ENCODE measurements around the gene PPP1R15B. TPM values are rescaled to one million over a fixed set of nuclear protein-coding genes. Genes with fewer than 3 reads are reported as not detected.
"Not testable (repeated sequence)": the region's sequence is repeated elsewhere in the genome, so short reads cannot be mapped to it uniquely, and the experiment has no call there.

PPP1R15B gene
- total RNA-seq, 1 experiment from 2014 or later = 53.5 TPM

DNA sequence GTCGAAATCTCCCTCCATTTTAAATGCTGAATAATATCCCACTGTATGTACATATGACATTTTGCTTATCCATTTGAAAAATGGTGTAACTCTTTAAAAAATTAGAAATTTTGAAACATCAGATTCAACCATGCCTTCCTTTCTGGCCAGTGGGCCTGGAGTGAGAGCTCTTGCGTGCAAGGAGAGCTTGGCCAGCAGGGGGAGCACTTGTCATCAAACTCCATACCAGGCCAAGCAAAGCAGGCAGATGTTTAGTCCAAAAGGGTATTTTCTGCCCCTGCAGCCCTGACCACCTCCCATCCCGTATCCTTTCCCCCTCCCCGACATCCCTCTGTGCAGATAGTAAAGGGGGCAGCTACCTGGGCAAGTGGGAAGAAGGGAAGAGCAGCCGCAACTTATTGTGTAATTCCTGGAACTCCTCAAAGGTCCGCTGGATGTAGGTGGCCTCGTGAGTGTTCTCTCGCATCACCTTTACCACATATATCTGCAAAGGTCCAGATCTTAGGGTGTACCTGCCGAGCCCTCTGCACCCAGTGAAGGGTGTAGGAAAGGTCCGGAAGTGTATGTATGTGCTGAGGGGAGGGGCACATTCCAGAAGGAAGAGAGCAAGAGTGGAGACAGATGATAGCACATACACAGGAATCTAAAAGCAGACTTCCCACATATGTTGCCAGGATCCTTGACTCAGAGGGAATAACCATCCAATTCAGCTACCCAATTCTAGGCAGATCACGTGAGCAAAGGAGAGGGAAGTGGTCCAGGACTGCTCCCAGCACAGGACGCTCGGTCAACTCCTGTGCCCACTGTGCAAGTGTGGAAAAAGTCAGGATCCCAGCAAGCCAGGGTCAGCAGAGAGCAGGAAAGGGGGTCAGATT is 19.9 kb upstream of the PPP1R15B start:
- Histone ChIP-seq H3K9ac (ENCODE audit: low read length) (no peak overlapping the region), H3K4me1 (ENCODE audit: low read length) (no peaks in the 10 kb centered on the region), H3K9me2 (replicated peaks; ENCODE audit: insufficient read depth, low read length) (no peaks in the 10 kb centered on the region), H2AFZ (ENCODE audit: low read length) (no peak overlapping the region), H3K36me3 (ENCODE audit: insufficient read depth, low read length) (no peaks in the 10 kb centered on the region), H3K79me2 (ENCODE audit: low read length) (no peaks in the 10 kb centered on the region), H3K27ac (ENCODE audit: low read length) (no peak overlapping the region), H3K27me3 (ENCODE audit: low read length) (no peaks in the 10 kb centered on the region), H3K4me3 (ENCODE audit: low read length) (no peak overlapping the region), H4K20me1 (ENCODE audit: insufficient read depth, low read depth, low read length) (no peaks in the 10 kb centered on the region), H3K4me2 (ENCODE audit: low read depth, low read length, poor library complexity, severe bottlenecking) (no peak overlapping the region), H3K9me3 (ENCODE audit: low read length) (no peaks in the 10 kb centered on the region)
- DNase-seq = peak; percentile 87

DNA sequence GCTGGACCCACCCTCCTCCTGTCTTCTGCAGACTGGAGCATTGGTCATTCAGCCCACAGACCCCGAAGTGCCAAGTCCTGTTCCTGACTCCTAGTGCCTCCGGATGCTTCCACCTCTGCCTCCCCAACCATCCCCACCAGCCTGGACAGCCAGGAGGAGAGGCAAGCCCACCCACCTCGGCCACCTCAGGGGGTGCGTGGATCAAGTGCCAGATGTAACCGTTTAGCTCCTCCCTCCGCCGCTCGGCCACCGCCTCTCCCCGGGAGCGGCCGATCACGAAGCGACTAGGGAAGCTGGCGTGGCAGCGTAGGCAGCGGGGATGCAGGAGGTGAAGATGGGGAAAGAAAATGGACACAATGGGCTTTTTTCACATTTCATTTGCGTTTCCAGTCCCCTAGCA is 18.1 kb upstream of the PPP1R15B start:
- Histone ChIP-seq H3K27me3 (ENCODE audit: low read length) (no peaks in the 10 kb centered on the region), H3K4me2 (ENCODE audit: low read depth, low read length, poor library complexity, severe bottlenecking) (no peak overlapping the region), H3K79me2 (ENCODE audit: low read length) (no peaks in the 10 kb centered on the region), H3K36me3 (ENCODE audit: insufficient read depth, low read length) (no peaks in the 10 kb centered on the region), H2AFZ (ENCODE audit: low read length) (no peak overlapping the region), H3K9me2 (replicated peaks; ENCODE audit: insufficient read depth, low read length) (no peaks in the 10 kb centered on the region), H3K27ac (ENCODE audit: low read length) (no peak overlapping the region), H3K4me3 (ENCODE audit: low read length) (no peak overlapping the region), H4K20me1 (ENCODE audit: insufficient read depth, low read depth, low read length) (no peaks in the 10 kb centered on the region), H3K9ac (ENCODE audit: low read length) (no peak overlapping the region), H3K4me1 (ENCODE audit: low read length) (no peaks in the 10 kb centered on the region), H3K9me3 (ENCODE audit: low read length) (no peaks in the 10 kb centered on the region)
- DNase-seq = no peak

DNA sequence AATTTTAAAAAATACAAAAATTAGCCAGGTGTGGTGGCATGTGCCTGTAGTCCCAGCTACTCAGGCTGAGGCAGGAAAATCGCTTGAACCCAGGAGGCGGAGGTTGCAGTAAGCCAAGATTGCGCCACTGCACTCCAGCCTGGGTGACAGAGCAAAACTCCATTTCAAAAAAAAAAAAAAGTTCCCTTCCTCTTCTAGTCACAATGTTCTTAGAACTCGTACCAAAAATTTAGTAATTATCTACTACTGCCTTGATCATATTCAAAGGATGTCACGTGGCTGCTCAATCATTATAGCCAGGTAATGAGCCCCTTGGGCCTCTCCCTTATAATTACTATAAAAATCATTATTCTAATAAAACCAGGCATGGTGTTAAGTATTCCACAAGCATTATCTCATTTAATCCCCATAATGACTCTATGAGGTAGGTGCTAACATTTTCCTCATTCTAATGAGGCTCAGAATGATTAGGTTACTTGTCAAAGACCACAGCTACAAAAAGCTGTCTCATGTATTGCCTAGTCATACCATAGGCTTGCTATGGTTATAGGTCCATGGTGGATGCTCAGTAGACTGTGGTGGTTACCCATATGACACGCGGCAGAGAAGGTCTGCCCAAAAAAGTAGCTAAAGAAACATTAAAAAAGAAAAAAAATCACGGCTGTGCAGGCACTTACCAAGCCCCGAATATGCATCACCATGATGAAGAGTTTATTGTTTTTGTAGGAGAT is 15.5 kb upstream of the PPP1R15B start:
- H4K20me1 ChIP-seq (ENCODE audit: insufficient read depth, low read depth, low read length) = no peaks in the 10 kb centered on the region
- H3K27me3 ChIP-seq (ENCODE audit: low read length) = no peaks in the 10 kb centered on the region
- no peak overlapping the region for H2AFZ ChIP-seq (ENCODE audit: low read length)
- no peak for DNase-seq
- H3K9me3 ChIP-seq (ENCODE audit: low read length) = no peaks in the 10 kb centered on the region
- H3K9me2 ChIP-seq (replicated peaks; ENCODE audit: insufficient read depth, low read length) = no peaks in the 10 kb centered on the region
- H3K27ac ChIP-seq (ENCODE audit: low read length) = no peak overlapping the region
- H3K4me2 ChIP-seq (ENCODE audit: low read depth, low read length, poor library complexity, severe bottlenecking) = no peak overlapping the region
- no peaks in the 10 kb centered on the region for H3K36me3 ChIP-seq (ENCODE audit: insufficient read depth, low read length)
- no peaks in the 10 kb centered on the region for H3K79me2 ChIP-seq (ENCODE audit: low read length)
- H3K4me3 ChIP-seq (ENCODE audit: low read length) = no peak overlapping the region
- H3K9ac ChIP-seq (ENCODE audit: low read length) = no peak overlapping the region
- H3K4me1 ChIP-seq (ENCODE audit: low read length) = no peaks in the 10 kb centered on the region

DNA sequence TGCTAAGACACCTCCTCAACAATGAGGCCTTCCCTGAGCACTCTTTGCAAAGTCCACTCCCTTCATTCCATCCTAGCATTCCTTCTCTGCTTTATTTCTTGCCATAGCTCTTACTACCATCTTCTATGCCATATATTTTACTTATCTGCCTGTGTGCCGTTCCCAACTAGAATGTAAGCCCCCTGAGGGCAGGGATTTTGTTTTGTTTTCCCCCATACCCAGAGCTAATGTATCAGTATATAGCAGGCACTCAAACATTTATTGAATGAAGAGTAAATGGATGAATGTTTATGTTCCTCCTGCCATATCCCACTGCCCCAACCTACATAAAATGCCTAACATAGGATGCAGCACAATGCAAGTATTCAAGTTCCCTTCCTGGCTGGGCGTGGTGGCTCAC is 14.9 kb upstream of the PPP1R15B start:
- Histone ChIP-seq H3K9me3 (ENCODE audit: low read length) (no peaks in the 10 kb centered on the region), H3K27ac (ENCODE audit: low read length) (no peak overlapping the region), H3K4me3 (ENCODE audit: low read length) (no peak overlapping the region), H3K4me1 (ENCODE audit: low read length) (no peaks in the 10 kb centered on the region), H3K9ac (ENCODE audit: low read length) (no peak overlapping the region), H2AFZ (ENCODE audit: low read length) (no peak overlapping the region), H3K9me2 (replicated peaks; ENCODE audit: insufficient read depth, low read length) (no peaks in the 10 kb centered on the region), H3K27me3 (ENCODE audit: low read length) (no peaks in the 10 kb centered on the region), H3K36me3 (ENCODE audit: insufficient read depth, low read length) (no peaks in the 10 kb centered on the region), H3K79me2 (ENCODE audit: low read length) (no peaks in the 10 kb centered on the region), H3K4me2 (ENCODE audit: low read depth, low read length, poor library complexity, severe bottlenecking) (no peak overlapping the region), H4K20me1 (ENCODE audit: insufficient read depth, low read depth, low read length) (no peaks in the 10 kb centered on the region)
- DNase-seq = no peak

DNA sequence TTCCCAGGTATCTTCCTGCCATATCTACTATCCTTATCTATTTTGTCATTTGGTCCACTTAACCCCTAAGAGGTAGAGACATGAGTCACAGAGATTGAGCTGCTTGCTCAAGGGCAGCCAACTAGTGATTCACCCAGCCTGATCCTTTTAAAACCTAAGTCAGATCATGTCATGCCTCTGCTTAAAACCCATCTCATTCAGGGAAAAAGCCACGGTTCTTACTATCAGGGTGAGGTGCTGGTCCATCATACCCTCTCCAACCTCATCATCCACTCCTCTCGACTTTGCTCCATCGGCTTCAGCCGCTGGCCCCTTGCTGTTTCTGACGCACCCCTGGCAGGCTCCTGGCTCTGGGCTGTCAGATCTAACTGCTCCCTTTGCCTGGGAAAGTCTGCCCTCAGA is 14.4 kb upstream of the PPP1R15B start:
- Histone ChIP-seq H3K9ac (ENCODE audit: low read length) (no peak overlapping the region), H3K4me3 (ENCODE audit: low read length) (no peak overlapping the region), H2AFZ (ENCODE audit: low read length) (no peak overlapping the region), H3K4me2 (ENCODE audit: low read depth, low read length, poor library complexity, severe bottlenecking) (no peak overlapping the region), H3K4me1 (ENCODE audit: low read length) (no peaks in the 10 kb centered on the region), H3K79me2 (ENCODE audit: low read length) (no peaks in the 10 kb centered on the region), H4K20me1 (ENCODE audit: insufficient read depth, low read depth, low read length) (no peaks in the 10 kb centered on the region), H3K9me2 (replicated peaks; ENCODE audit: insufficient read depth, low read length) (no peaks in the 10 kb centered on the region), H3K27ac (ENCODE audit: low read length) (no peak overlapping the region), H3K27me3 (ENCODE audit: low read length) (no peaks in the 10 kb centered on the region), H3K36me3 (ENCODE audit: insufficient read depth, low read length) (no peaks in the 10 kb centered on the region), H3K9me3 (ENCODE audit: low read length) (no peaks in the 10 kb centered on the region)
- DNase-seq = no peak

DNA sequence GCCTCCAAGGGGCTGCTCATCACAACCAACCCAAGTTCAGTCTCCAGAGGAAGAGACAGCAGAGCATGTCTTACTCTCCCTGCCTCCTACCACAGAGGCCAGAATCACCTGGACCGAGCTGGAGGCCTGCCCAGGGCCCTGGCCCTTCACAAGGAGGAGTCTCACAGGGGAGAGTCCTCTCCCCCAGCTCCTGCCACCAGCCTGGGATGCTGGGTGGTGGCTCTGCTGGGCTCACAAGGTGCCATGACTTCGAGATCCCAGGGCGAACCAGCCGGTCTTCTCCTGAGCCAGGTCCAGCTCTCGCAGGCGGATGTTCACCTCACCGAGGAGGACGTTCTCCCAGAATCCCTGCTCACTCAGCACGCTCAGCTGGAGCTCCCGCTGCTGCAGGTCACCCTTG is 13.0 kb upstream of the PPP1R15B start:
- H3K36me3 ChIP-seq (ENCODE audit: insufficient read depth, low read length) = no peaks in the 10 kb centered on the region

DNA sequence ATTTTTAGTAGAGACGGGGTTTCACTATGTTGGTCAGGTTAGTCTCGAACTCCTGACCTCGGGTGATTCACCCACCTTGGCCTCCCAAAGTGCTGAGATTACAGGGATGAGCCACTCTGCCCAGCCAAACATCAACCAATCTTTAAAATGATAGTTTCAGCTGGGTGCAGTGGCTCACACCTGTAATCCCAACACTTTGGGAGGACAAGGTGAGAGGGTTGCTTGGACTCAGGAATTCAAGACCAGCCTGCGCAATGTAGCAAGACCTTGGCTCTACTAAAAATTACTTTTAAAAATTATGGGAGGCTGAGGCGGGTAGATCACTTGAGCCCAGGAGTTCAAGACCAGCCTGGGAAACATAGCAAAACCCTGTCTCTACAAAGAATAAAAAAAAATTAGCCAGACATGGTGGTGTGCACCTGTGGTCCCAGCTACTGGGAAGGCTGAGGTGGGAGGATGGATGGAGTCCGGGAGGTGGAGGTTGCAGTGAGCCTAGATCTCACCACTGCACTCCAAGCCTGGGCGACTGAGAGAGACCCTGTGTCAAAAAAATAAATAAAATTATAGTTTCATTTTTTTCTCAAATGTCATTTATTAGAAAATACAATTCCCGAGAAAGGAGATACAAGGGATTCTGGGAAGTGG is 10.6 kb upstream of the PPP1R15B start:
- H3K9me2 ChIP-seq (replicated peaks; ENCODE audit: insufficient read depth, low read length); H3K27ac ChIP-seq (ENCODE audit: low read length); H3K9ac ChIP-seq (ENCODE audit: low read length); DNase-seq; H3K27me3 ChIP-seq (ENCODE audit: low read length); H3K4me2 ChIP-seq (ENCODE audit: low read depth, low read length, poor library complexity, severe bottlenecking); H4K20me1 ChIP-seq (ENCODE audit: insufficient read depth, low read depth, low read length); H3K9me3 ChIP-seq (ENCODE audit: low read length); H3K36me3 ChIP-seq (ENCODE audit: insufficient read depth, low read length); H3K4me1 ChIP-seq (ENCODE audit: low read length); H3K4me3 ChIP-seq (ENCODE audit: low read length); H3K79me2 ChIP-seq (ENCODE audit: low read length); H2AFZ ChIP-seq (ENCODE audit: low read length): not testable (repeated sequence)

More for the DNA sequence above, 13.0 kb upstream of the PPP1R15B start:
- H4K20me1 ChIP-seq (ENCODE audit: insufficient read depth, low read depth, low read length) = no peaks in the 10 kb centered on the region
- H3K4me2 ChIP-seq (ENCODE audit: low read depth, low read length, poor library complexity, severe bottlenecking) = no peak overlapping the region
- H3K9me2 ChIP-seq (replicated peaks; ENCODE audit: insufficient read depth, low read length) = no peaks in the 10 kb centered on the region
- H3K9me3 ChIP-seq (ENCODE audit: low read length) = no peaks in the 10 kb centered on the region
- DNase-seq = no peak
- H3K27ac ChIP-seq (ENCODE audit: low read length) = no peak overlapping the region
- no peaks in the 10 kb centered on the region for H3K27me3 ChIP-seq (ENCODE audit: low read length)
- H3K4me3 ChIP-seq (ENCODE audit: low read length) = no peak overlapping the region
- H3K4me1 ChIP-seq (ENCODE audit: low read length) = no peaks in the 10 kb centered on the region
- H2AFZ ChIP-seq (ENCODE audit: low read length) = no peak overlapping the region
- H3K79me2 ChIP-seq (ENCODE audit: low read length) = no peaks in the 10 kb centered on the region
- H3K9ac ChIP-seq (ENCODE audit: low read length) = no peak overlapping the region

DNA sequence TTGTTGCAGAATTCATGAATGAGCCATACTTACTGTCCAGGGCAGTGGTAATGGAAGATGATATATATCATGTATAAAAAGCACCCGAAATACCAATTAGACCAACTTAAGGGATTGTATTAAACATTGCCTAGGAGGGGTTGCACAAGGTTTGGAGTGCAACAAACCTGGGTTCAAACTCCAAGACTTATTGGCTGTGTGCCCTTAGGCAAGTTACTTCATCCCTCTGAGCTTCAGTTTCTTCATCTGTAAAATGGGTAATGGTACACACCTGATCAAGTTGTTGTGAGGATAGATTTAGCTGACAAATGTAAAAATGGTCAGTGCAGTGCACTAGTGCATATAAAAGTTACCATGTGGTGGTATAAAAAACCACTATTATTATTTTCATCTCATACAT is 9.8 kb upstream of the PPP1R15B start:
- Histone ChIP-seq H3K9me3 (ENCODE audit: low read length) (no peaks in the 10 kb centered on the region), H3K36me3 (ENCODE audit: insufficient read depth, low read length) (no peaks in the 10 kb centered on the region), H3K27me3 (ENCODE audit: low read length) (no peaks in the 10 kb centered on the region), H4K20me1 (ENCODE audit: insufficient read depth, low read depth, low read length) (no peaks in the 10 kb centered on the region), H3K9ac (ENCODE audit: low read length) (no peak overlapping the region), H3K9me2 (replicated peaks; ENCODE audit: insufficient read depth, low read length) (no peaks in the 10 kb centered on the region), H3K4me2 (ENCODE audit: low read depth, low read length, poor library complexity, severe bottlenecking) (no peak overlapping the region), H3K79me2 (ENCODE audit: low read length) (no peaks in the 10 kb centered on the region), H3K4me1 (ENCODE audit: low read length) (no peaks in the 10 kb centered on the region; the same call in 1 of the 2 replicates), H3K27ac (ENCODE audit: low read length) (no peak overlapping the region), H3K4me3 (ENCODE audit: low read length) (no peak overlapping the region), H2AFZ (ENCODE audit: low read length) (no peak overlapping the region)
- DNase-seq = no peak
